ENCODE measurements around the gene GCK.
A peak's percentile ranks its signal among the peaks of the same experiment; 100 is the strongest.

Gene GCK

DNA sequence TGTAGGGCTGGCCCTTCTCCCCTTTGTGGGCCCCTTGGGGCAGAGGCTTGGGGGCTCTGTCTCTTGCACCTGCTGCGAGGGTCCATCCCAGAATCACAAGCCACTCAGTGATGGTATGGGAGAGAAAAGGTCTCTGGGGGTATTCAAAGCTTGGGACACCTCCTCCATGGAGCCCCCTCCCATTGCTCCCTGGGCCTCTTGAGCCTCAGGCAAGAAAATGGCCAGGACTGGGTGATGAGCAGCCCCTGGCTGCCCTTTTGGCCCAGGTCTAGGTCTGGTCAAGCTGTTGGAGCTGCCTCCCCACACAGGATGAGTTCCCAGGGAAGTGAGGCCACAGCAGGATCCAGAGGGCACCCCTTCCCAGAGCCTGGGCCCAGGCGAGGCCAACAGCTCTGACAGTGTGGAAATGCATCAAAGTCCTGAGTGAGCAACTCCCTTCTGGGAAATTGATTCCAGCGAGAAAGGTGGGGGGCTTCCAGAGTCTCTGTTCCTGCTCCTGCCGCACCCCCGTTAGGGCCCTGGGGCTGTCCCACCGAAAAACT, 44.7 kb downstream of the GCK start:
- Mint-ChIP-seq H3K27ac (ENCODE audit: low read depth) (no peak overlapping the region), H3K9me3 (no peaks in the 10 kb centered on the region), H3K36me3 (ENCODE audit: insufficient read depth) (no peaks in the 10 kb centered on the region), H3K27me3 (peaks cover 23% of the 10 kb centered on the region), H3K4me3 (no peak overlapping the region), H3K4me1 (no peaks in the 10 kb centered on the region)
- ATAC-seq (replicated peaks; ENCODE audit: extremely low read depth, poor library complexity, severe bottlenecking) (no peak), DNase-seq (ENCODE audit: low spot score in 2 of 2) (no peak)

DNA sequence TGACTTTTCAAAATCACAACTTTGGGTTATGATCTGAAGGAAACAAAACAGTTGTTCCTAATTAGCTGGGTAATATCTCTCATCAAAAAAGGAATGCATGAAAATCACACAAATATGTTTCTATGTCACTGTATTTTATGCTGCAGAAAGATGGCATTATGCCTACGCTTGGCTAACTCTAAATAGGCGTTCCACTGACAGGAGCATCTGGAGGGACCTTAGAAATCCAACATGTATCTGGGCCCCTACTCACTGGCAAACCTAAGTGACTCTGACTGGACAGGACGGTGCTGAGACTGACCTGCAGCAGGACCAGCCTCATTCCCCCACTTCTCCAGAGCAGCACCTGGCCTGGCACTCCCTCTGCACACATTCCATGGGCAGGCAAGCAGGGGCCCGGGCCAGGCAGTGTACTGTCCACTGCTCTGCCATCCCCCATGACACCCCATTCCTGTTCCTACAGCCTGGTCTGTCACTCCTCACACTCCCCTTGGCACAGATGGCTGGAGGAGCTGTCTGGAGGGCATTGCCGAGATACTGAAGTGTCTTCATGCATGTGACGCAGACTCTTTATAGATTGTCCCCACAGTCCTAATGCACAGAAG, 45.5 kb downstream of the GCK start:
- no peaks in the 10 kb centered on the region for H3K4me1 Mint-ChIP-seq
- H3K27ac Mint-ChIP-seq (ENCODE audit: low read depth) = no peak overlapping the region
- H3K27me3 Mint-ChIP-seq = peaks cover 30% of the 10 kb centered on the region
- no peaks in the 10 kb centered on the region for H3K36me3 Mint-ChIP-seq (ENCODE audit: insufficient read depth)
- H3K9me3 Mint-ChIP-seq = no peaks in the 10 kb centered on the region
- no peak for ATAC-seq (replicated peaks; ENCODE audit: extremely low read depth, poor library complexity, severe bottlenecking)
- H3K4me3 Mint-ChIP-seq = no peak overlapping the region
- no peak for DNase-seq (ENCODE audit: low spot score in 2 of 2)

DNA sequence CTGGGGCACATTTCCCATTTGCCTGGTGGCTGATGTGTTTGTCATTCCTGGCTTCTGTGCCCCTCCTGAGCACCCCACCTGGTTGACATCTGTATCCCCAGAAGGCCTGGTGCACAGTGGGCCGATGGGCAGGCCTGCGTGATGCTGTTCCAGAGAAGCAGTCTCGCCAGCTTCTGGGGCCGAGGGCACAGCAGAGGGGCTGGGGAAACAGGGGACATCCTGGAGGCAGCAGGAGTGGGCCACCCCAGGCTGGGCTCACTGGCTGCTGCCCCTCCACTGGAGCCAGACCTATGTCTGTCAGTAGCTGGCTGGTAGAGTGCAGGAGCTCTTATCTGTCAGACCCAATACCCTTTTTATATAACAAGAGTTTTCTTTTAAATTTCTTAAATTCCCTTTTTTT, 47.2 kb downstream of the GCK start:
- no peak for DNase-seq (ENCODE audit: low spot score in 2 of 2)
- no peak overlapping the region for H3K27ac Mint-ChIP-seq (ENCODE audit: low read depth)
- H3K4me1 Mint-ChIP-seq = no peaks in the 10 kb centered on the region
- no peak overlapping the region for H3K4me3 Mint-ChIP-seq
- no peak for ATAC-seq (replicated peaks; ENCODE audit: extremely low read depth, poor library complexity, severe bottlenecking)
- no peaks in the 10 kb centered on the region for H3K9me3 Mint-ChIP-seq
- H3K27me3 Mint-ChIP-seq = peaks cover 37% of the 10 kb centered on the region
- H3K36me3 Mint-ChIP-seq (ENCODE audit: insufficient read depth) = no peaks in the 10 kb centered on the region

DNA sequence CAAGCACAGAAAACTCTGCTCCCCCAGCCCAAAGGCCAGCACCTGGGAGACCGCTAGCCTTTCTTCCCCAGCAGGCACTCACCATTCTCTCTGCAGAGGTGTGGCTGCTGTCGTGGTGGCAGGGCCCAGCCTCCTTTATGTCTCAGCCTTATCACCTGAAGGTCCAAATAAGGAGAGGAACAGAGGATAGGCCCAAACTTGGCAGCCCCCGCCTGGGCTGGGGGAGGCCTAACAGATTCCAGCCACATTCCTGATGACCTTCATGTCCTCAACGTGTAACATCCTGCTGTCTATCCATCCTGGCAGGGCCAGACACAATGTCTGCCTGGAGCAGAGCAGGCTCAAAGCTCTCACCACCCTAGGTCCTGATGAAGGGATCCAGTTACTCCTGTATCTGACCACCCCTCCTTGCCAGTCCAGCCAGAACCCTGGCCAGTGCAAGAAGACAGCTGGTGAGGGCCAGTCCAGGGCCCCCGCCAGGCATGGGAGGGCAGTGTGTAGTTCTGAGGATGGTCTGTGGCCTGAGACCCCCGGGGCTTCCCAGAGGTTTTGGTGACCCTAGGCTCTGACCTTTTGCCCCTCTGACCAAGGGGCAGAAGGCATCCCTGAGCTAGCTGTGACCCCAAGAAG, 47.9 kb downstream of the GCK start, which contains the start of gene MYL7:
TSS of gene MYL7 (minus strand) at position 112 of the 630 bp plus-strand sequence. CDS start at position 85, 27 bp downstream.
- no peaks in the 10 kb centered on the region for H3K36me3 Mint-ChIP-seq (ENCODE audit: insufficient read depth)

DNA sequence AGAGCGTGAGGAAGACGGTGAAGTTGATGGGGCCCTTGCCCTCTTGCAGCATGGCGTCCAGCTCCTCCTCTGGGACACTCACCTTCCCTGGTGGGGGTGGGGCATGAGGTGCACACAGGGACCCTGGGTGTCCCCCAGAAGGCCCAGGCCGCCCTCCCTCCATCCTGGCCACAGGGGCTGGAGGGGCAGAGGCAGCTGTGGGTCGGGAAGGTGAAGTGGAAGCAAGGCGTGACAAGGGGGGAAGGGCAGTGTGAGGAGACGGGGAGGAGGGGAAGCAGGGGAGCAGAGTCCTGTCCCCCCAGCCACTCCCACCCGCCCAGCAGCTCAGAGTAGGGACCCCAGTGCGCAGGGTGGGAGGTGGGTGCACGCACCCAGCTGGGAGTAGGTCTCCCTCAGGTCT, 48.9 kb downstream of the GCK start:
- no peak overlapping the region for H3K27ac Mint-ChIP-seq (ENCODE audit: low read depth)
- no peaks in the 10 kb centered on the region for H3K4me1 Mint-ChIP-seq
- H3K27me3 Mint-ChIP-seq = peaks cover 33% of the 10 kb centered on the region
- no peak overlapping the region for H3K4me3 Mint-ChIP-seq
- no peaks in the 10 kb centered on the region for H3K9me3 Mint-ChIP-seq
- peaks cover 2% of the 10 kb centered on the region for H3K36me3 Mint-ChIP-seq (ENCODE audit: insufficient read depth)
- ATAC-seq (replicated peaks; ENCODE audit: extremely low read depth, poor library complexity, severe bottlenecking) (no peak), DNase-seq (ENCODE audit: low spot score in 2 of 2) (no peak)

More for the DNA sequence above, 47.9 kb downstream of the GCK start, which contains the start of gene MYL7:
- ATAC-seq (replicated peaks; ENCODE audit: extremely low read depth, poor library complexity, severe bottlenecking) (no peak), DNase-seq (ENCODE audit: low spot score in 2 of 2) (no peak)
- Mint-ChIP-seq H3K4me1 (no peaks in the 10 kb centered on the region), H3K27me3 (peaks cover 37% of the 10 kb centered on the region), H3K9me3 (no peaks in the 10 kb centered on the region), H3K27ac (ENCODE audit: low read depth) (no peak within 1 kb of the TSS), H3K4me3 (no peak within 1 kb of the TSS)

DNA sequence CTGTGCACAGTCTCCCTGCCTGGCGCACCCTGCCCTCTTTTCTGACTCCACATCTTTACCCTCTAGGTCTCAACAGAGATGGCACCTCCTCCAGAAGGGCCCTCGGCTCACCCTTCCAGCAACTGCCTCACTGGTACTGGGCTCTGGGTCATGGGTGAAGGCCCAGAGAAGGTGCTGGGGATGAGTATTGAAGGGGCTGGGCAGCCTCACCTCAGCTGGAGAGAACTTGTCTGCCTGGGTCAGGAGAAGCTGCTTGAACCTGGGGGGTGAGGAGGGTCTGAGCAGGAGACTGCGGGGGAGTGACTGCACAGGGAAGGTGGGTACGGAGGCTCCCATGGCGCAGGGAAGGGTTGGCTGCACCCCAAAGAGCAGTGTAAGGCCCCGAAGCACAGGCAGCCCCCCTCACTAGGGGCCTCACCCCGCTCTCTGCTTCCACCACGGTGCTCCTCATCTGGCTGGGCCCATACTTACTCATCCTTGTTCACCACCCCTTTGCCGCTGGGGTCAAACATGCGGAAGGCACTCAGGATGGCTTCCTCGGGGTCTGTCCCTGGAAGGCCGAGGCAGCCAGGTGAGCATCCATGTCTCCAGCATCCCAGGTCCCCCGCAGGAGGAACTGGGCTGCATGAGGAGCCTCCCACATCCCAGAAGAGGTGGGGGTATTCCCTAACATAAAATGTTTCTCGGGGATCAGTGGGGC, 49.8 kb downstream of the GCK start:
- ATAC-seq (replicated peaks; ENCODE audit: extremely low read depth, poor library complexity, severe bottlenecking) (no peak), DNase-seq (ENCODE audit: low spot score in 2 of 2) (no peak)
- no peak overlapping the region for H3K4me3 Mint-ChIP-seq
- H3K4me1 Mint-ChIP-seq = no peaks in the 10 kb centered on the region
- H3K27ac Mint-ChIP-seq (ENCODE audit: low read depth) = no peak overlapping the region
- H3K36me3 Mint-ChIP-seq (ENCODE audit: insufficient read depth) = peaks cover 2% of the 10 kb centered on the region
- peaks cover 24% of the 10 kb centered on the region for H3K27me3 Mint-ChIP-seq
- no peaks in the 10 kb centered on the region for H3K9me3 Mint-ChIP-seq

DNA sequence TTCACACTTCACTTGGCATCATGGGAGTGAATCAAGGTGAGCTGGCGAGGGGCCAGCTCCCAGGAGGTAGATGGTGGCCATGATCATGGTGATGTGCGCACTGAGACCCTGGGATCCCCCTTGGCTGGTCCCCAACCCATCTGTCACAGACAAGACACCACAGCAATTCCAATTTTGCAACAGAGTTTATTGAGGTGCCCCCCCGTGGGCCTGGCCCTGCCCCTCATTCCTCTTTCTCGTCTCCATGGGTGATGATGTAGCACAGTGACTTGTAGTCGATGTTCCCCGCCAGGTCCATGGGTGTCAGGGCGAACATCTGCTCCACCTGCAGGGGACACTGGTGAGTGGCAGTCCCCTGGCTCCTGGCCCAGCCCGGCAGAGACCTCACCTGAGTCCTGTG, 50.5 kb downstream of the GCK start:
- no peak overlapping the region for H3K4me3 Mint-ChIP-seq
- peaks cover 2% of the 10 kb centered on the region for H3K36me3 Mint-ChIP-seq (ENCODE audit: insufficient read depth)
- ATAC-seq (replicated peaks; ENCODE audit: extremely low read depth, poor library complexity, severe bottlenecking) (no peak), DNase-seq (ENCODE audit: low spot score in 2 of 2) (no peak)
- H3K27ac Mint-ChIP-seq (ENCODE audit: low read depth) = no peak overlapping the region
- H3K27me3 Mint-ChIP-seq = peaks cover 24% of the 10 kb centered on the region
- no peaks in the 10 kb centered on the region for H3K9me3 Mint-ChIP-seq
- no peaks in the 10 kb centered on the region for H3K4me1 Mint-ChIP-seq

DNA sequence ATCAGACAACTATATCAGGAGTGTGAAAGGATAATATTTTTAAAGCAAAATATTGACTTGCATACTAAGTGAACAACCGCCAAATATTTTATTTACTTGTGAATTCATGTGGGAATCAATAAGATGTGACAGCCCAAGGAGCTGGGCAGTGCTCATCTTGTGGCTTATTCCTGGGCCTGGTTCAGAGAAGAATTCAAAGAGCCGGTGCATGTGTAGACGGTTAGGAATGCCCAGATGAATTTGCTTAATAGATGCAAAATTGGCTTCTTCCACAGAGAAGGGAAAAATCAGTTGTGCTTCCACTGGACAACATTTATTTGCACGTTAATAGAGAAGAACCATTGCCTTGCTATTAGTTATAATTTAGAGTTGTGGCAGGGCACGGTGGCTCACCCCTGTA, 52.5 kb downstream of the GCK start:
- no peak for ATAC-seq (replicated peaks; ENCODE audit: extremely low read depth, poor library complexity, severe bottlenecking)
- Mint-ChIP-seq H3K36me3 (ENCODE audit: insufficient read depth) (peaks cover 2% of the 10 kb centered on the region), H3K4me3 (no peak overlapping the region)

DNA sequence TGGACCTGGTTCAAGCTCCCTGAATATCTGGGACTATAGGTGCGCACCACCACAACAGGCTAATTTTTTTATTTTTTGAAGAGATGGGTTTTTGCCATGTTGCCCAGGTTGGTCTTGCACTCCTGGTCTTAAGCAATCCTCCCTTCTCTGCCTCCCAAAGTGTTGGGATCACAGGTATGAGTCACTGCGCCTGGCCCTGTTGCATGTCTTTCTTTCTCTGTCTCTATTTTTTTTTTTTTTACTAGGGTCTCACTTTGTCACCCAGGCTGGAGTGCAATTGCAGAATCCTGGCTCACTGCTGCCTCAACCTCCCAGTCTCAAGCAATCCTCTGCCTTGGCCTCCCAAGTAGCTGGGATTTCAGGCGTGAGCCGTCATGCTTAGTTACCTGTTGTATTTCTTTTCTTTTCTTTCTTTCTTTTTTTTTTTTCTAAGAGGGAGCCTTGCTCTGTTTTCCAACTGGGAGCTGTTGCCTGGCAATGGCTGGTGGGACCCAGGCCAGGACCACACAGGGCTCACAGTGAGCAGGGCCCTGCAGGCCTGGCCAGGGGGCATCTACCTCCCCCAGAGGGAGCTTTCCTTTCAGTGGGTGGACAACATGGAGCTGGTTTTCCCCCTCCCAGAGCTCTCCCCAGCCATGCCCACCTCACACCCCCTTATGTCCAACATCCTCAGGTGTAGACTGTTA, 54.2 kb downstream of the GCK start:
- DNase-seq (ENCODE audit: low spot score in 2 of 2) (no peak), ATAC-seq (replicated peaks; ENCODE audit: extremely low read depth, poor library complexity, severe bottlenecking) (no peak)
- Mint-ChIP-seq H3K9me3 (no peaks in the 10 kb centered on the region), H3K27ac (ENCODE audit: low read depth) (peak overlapping the region; percentile 16), H3K4me3 (no peak overlapping the region), H3K4me1 (no peaks in the 10 kb centered on the region), H3K27me3 (peaks cover 21% of the 10 kb centered on the region), H3K36me3 (ENCODE audit: insufficient read depth) (peaks cover 2% of the 10 kb centered on the region)

More for the DNA sequence above, 52.5 kb downstream of the GCK start:
- peaks cover 24% of the 10 kb centered on the region for H3K27me3 Mint-ChIP-seq
- no peaks in the 10 kb centered on the region for H3K4me1 Mint-ChIP-seq
- DNase-seq (ENCODE audit: low spot score in 2 of 2) = no peak
- no peaks in the 10 kb centered on the region for H3K9me3 Mint-ChIP-seq
- no peak overlapping the region for H3K27ac Mint-ChIP-seq (ENCODE audit: low read depth)

DNA sequence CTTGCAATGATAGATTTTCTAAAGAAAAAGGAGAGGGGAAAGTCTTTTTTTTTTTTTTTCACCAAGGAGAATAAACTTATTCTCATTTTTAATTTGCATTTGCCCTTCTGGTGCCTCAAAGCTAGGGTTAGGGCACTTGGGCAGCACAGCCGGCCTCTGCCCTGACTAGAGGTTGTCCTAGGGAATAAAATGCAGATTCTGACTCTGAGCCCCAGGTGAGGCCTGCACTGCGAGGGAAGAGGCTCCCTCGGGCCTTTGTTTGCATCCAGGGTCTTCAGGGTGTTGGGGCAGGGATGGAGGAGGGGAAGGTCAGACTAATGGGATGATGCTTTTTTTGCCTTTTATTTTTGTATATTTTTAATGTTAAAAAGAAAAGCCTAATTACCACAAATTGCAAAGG, 55.9 kb downstream of the GCK start:
- no peak overlapping the region for H3K27ac Mint-ChIP-seq (ENCODE audit: low read depth)
- no peaks in the 10 kb centered on the region for H3K9me3 Mint-ChIP-seq
- H3K27me3 Mint-ChIP-seq = peaks cover 3% of the 10 kb centered on the region
- peaks cover 2% of the 10 kb centered on the region for H3K36me3 Mint-ChIP-seq (ENCODE audit: insufficient read depth)
- no peaks in the 10 kb centered on the region for H3K4me1 Mint-ChIP-seq
- no peak overlapping the region for H3K4me3 Mint-ChIP-seq
- ATAC-seq (replicated peaks; ENCODE audit: extremely low read depth, poor library complexity, severe bottlenecking) = no peak
- no peak for DNase-seq (ENCODE audit: low spot score in 2 of 2)

DNA sequence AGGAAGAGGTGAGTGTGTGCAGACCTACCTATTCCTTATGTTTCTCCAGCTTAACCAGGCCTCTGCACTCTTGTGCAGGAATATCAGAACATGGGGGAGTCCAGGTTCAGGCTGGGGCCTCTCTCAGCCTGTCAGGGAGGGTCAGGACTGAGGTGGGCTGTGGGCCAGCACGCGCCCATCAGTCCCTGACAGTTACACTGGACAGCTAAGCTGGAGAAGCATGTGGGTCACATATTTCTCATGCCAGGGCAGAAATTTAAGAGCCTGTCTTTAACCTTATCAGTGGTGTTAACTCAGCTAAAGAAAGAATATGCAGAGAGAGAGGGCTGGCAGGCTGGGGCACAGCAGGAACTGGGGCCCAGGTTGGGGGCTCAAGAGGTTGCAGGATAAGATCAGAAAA, 57.2 kb downstream of the GCK start:
- H3K9me3 Mint-ChIP-seq = no peaks in the 10 kb centered on the region
- ATAC-seq (replicated peaks; ENCODE audit: extremely low read depth, poor library complexity, severe bottlenecking) = no peak
- H3K4me1 Mint-ChIP-seq = no peaks in the 10 kb centered on the region
- DNase-seq (ENCODE audit: low spot score in 2 of 2) = no peak
- no peak overlapping the region for H3K4me3 Mint-ChIP-seq
- H3K27me3 Mint-ChIP-seq = no peaks in the 10 kb centered on the region
- peaks cover 2% of the 10 kb centered on the region for H3K36me3 Mint-ChIP-seq (ENCODE audit: insufficient read depth)
- H3K27ac Mint-ChIP-seq (ENCODE audit: low read depth) = no peak overlapping the region

DNA sequence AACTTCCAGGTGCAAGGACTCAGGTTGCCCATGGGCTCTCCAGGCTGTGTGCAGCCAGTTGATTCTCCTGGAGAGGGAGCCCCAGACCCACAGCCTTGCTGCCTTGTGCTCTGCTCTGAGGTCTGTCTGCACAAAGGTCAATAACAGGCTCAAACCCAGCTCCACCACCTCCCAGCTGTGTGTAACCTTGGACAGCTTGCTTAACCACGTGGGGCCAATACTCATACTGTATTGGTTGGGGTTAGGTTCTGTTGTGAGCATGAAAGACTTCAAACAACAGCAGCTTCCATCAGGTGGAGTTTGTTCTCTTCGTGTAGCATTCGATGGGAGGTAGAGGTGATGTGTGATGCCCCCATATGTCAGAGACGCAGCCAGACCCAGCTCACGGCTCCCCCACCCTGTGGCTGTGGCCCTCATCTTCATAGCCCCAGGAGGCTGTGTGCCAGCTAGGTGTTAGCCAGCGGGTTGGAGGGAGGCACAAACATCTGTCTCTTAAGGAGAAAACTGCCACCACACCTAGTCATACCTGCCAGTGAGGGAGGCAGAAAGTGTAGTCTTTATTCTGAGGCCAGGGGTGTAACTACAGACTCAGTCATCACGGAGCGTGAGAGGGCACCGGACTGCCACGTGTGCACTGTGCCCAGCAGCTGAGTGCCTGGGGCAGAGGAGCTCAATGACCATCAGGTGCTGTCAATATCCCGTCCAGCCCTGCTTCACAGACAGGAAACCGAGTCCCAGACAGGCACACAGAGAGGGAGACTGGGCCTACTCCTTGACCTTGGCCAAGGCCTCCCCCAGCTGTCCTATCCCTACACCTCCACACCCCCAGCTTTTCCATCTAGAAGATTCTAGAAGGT, 57.8 kb downstream of the GCK start:
- H3K9me3 Mint-ChIP-seq = no peaks in the 10 kb centered on the region
- H3K4me1 Mint-ChIP-seq = no peaks in the 10 kb centered on the region
- no peak overlapping the region for H3K4me3 Mint-ChIP-seq
- H3K27me3 Mint-ChIP-seq = no peaks in the 10 kb centered on the region
- no peak overlapping the region for H3K27ac Mint-ChIP-seq (ENCODE audit: low read depth)
- DNase-seq (ENCODE audit: low spot score in 2 of 2) (no peak), ATAC-seq (replicated peaks; ENCODE audit: extremely low read depth, poor library complexity, severe bottlenecking) (no peak)
- peaks cover 2% of the 10 kb centered on the region for H3K36me3 Mint-ChIP-seq (ENCODE audit: insufficient read depth)
